Measurements from ENCODE around the gene PNPO. TPM values are rescaled to one million over a fixed set of nuclear protein-coding genes. Genes with fewer than 3 reads are reported as not detected.
A peak's percentile ranks its signal among the peaks of the same experiment; 100 is the strongest.

The PNPO gene
- total and polyA plus RNA-seq, 2 of the 13 experiments (the other 11 are each of a cell fraction or from before 2014, with no cell fraction given) = 47.9 to 63.3 TPM

GRCh38 chr17:47949197-47949759 is 7.9 kb downstream of the PNPO start (continued):
- TF ChIP-seq CCDC6 (CRISPR knock-in tag; IDR thresholded peaks at IDR 0.05) = peak; percentile 77
- TF ChIP-seq SKIL (CRISPR knock-in tag; IDR thresholded peaks at IDR 0.05; ENCODE audit: borderline replicate concordance) = no peak
- TF ChIP-seq ZNF781 (CRISPR knock-in tag; IDR thresholded peaks at IDR 0.05; ENCODE audit: borderline replicate concordance, not compliant biosample characterization) = no peak
- no peak; the same call in 1 of the 2 replicates for TF ChIP-seq ZNF574 (CRISPR knock-in tag; IDR thresholded peaks at IDR 0.05)
- TF ChIP-seq CREB1 (IDR thresholded peaks at IDR 0.05) = no peak
- no peak; the same call in 1 of the 2 replicates for TF ChIP-seq CREB1 (CRISPR knock-in tag; IDR thresholded peaks at IDR 0.05)
- peak; percentile 70; the same call in 1 of the 2 replicates for TF ChIP-seq NFIB (CRISPR knock-in tag; IDR thresholded peaks at IDR 0.05; ENCODE audit: borderline replicate concordance)
- no peak for TF ChIP-seq MLX (CRISPR knock-in tag; IDR thresholded peaks at IDR 0.05)
- TF ChIP-seq GLMP (CRISPR knock-in tag; IDR thresholded peaks at IDR 0.05; ENCODE audit: borderline replicate concordance) = no peak
- TF ChIP-seq DMAP1 (CRISPR knock-in tag; IDR thresholded peaks at IDR 0.05) = no peak; the same call in 1 of the 2 replicates
- TF ChIP-seq FOXP1 (IDR thresholded peaks at IDR 0.05) = no peak
- no peak for TF ChIP-seq FOXP1 (CRISPR knock-in tag; IDR thresholded peaks at IDR 0.05)
- TF ChIP-seq DNMT3B (CRISPR knock-in tag; conservative IDR thresholded peaks at IDR 0.05) = 0 out of 2 replicates have a peak, but pooled peaks have one; percentile 61
- TF ChIP-seq HDAC6 (IDR thresholded peaks at IDR 0.05; ENCODE audit: low read depth, low read length) = no peak
- TF ChIP-seq ZNF318 (CRISPR knock-in tag; IDR thresholded peaks at IDR 0.05) = no peak
